K562 (cell line): ENCODE data around the gene NTRK3. TPM values are rescaled to one million over a fixed set of nuclear protein-coding genes. Genes with fewer than 3 reads are reported as not detected.

Source experiments
- polyA plus RNA-seq, 8 experiments: library from polyadenylated mRNA; depleted of rRNA in 4 of 8; stranded (reverse) in 5 of 8; unstranded in 3 of 8; fragments of >200 nt; fragmentation: Nextera tagmentation in 2 of 8; fragmentation: Illumina TruSeq in 1 of 8; extraction: Ambion mirVana in 2 of 8; extraction: Trizol in 1 of 8; gene quantifications; 2 replicates each; pipeline versions ENCODE4 v1.2.1 to v1.2.3, GENCODE V29; 2011 to 2014; ENCODE audit warnings: inconsistent platforms in 1 of 8, missing spikeins in 1 of 8
- total RNA-seq, 7 experiments: library from RNA; depleted of rRNA in 6 of 7; stranded (reverse); fragments of >200 nt in 6 of 7; fragmentation: Illumina TruSeq in 2 of 7; extraction: Trizol in 2 of 7; gene quantifications; 2 replicates each; pipeline versions ENCODE4 v1.2.1 to v1.2.3, GENCODE V29; 2011 to 2021; ENCODE audit warnings: low replicate concordance in 1 of 7
- TF ChIP-seq, protein P1 (sequence below): fragments of 450-650 bp; IDR thresholded peaks from 2 replicates; pipeline ENCODE4 v1.6.1; 2016; ENCODE audit warnings: mild to moderate bottlenecking, moderate library complexity

NTRK3 gene
- total and polyA plus RNA-seq, 9 of the 15 experiments (the other 6 are each of a cell fraction or from before 2014, with no cell fraction given): 0.11 to 0.13 TPM; not detected in 7

- TF ChIP-seq, protein P1, sequence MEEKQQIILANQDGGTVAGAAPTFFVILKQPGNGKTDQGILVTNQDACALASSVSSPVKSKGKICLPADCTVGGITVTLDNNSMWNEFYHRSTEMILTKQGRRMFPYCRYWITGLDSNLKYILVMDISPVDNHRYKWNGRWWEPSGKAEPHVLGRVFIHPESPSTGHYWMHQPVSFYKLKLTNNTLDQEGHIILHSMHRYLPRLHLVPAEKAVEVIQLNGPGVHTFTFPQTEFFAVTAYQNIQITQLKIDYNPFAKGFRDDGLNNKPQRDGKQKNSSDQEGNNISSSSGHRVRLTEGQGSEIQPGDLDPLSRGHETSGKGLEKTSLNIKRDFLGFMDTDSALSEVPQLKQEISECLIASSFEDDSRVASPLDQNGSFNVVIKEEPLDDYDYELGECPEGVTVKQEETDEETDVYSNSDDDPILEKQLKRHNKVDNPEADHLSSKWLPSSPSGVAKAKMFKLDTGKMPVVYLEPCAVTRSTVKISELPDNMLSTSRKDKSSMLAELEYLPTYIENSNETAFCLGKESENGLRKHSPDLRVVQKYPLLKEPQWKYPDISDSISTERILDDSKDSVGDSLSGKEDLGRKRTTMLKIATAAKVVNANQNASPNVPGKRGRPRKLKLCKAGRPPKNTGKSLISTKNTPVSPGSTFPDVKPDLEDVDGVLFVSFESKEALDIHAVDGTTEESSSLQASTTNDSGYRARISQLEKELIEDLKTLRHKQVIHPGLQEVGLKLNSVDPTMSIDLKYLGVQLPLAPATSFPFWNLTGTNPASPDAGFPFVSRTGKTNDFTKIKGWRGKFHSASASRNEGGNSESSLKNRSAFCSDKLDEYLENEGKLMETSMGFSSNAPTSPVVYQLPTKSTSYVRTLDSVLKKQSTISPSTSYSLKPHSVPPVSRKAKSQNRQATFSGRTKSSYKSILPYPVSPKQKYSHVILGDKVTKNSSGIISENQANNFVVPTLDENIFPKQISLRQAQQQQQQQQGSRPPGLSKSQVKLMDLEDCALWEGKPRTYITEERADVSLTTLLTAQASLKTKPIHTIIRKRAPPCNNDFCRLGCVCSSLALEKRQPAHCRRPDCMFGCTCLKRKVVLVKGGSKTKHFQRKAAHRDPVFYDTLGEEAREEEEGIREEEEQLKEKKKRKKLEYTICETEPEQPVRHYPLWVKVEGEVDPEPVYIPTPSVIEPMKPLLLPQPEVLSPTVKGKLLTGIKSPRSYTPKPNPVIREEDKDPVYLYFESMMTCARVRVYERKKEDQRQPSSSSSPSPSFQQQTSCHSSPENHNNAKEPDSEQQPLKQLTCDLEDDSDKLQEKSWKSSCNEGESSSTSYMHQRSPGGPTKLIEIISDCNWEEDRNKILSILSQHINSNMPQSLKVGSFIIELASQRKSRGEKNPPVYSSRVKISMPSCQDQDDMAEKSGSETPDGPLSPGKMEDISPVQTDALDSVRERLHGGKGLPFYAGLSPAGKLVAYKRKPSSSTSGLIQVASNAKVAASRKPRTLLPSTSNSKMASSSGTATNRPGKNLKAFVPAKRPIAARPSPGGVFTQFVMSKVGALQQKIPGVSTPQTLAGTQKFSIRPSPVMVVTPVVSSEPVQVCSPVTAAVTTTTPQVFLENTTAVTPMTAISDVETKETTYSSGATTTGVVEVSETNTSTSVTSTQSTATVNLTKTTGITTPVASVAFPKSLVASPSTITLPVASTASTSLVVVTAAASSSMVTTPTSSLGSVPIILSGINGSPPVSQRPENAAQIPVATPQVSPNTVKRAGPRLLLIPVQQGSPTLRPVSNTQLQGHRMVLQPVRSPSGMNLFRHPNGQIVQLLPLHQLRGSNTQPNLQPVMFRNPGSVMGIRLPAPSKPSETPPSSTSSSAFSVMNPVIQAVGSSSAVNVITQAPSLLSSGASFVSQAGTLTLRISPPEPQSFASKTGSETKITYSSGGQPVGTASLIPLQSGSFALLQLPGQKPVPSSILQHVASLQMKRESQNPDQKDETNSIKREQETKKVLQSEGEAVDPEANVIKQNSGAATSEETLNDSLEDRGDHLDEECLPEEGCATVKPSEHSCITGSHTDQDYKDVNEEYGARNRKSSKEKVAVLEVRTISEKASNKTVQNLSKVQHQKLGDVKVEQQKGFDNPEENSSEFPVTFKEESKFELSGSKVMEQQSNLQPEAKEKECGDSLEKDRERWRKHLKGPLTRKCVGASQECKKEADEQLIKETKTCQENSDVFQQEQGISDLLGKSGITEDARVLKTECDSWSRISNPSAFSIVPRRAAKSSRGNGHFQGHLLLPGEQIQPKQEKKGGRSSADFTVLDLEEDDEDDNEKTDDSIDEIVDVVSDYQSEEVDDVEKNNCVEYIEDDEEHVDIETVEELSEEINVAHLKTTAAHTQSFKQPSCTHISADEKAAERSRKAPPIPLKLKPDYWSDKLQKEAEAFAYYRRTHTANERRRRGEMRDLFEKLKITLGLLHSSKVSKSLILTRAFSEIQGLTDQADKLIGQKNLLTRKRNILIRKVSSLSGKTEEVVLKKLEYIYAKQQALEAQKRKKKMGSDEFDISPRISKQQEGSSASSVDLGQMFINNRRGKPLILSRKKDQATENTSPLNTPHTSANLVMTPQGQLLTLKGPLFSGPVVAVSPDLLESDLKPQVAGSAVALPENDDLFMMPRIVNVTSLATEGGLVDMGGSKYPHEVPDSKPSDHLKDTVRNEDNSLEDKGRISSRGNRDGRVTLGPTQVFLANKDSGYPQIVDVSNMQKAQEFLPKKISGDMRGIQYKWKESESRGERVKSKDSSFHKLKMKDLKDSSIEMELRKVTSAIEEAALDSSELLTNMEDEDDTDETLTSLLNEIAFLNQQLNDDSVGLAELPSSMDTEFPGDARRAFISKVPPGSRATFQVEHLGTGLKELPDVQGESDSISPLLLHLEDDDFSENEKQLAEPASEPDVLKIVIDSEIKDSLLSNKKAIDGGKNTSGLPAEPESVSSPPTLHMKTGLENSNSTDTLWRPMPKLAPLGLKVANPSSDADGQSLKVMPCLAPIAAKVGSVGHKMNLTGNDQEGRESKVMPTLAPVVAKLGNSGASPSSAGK: no peak
Measured at GRCh38 chr15:88067331-88067685, 189.2 kb downstream of the NTRK3 start (continued).
